Glomerular visceral epithelial cell (primary cell): ENCODE data around the gene MTHFD1.

Experiments
- DNase-seq: peaks from one replicate; pipeline ENCODE4 v3.0.0-alpha.2; 2016; ENCODE audit errors: extremely low spot score

Gene MTHFD1

GRCh38 chr14:64407329-64407728 lies 19.2 kb downstream of the MTHFD1 start:
- DNase-seq = no peak

GRCh38 chr14:64409126-64409920 lies 21.2 kb downstream of the MTHFD1 start:
- DNase-seq = no peak

DNA sequence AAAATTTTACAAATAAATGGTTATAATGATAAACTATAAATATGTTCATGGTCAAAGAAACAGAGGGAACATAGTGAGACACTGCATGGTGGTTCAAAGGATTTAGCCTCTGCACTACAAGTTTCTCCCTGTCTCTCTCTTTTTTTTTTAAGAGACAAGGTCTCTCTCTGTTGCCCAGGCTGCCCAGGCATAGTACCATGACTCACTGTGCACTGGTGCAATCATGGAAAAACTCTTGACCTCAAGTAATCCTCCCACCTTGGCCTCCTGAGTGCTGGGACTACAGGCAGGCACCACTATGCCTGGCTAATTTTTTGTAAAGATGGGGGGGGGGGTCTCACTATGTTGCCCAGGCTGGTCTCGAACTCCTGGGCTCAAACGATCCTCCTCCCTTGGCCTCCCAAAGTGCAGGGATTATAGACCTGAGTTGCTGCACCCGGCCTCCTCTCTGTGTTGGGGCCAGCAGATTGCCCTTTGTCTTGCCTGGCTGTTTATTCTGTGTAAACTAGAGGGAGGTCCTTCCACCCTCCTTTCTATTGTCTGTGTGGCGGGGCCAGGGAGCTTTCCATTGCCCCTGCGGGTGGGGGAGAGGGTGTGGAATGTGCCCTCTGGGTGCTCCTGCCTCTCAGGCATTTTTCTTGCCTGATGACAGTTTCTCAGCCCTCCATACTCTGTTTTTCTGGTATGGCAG lies 22.1 kb downstream of the MTHFD1 start:
- DNase-seq = peak; percentile 63

DNA sequence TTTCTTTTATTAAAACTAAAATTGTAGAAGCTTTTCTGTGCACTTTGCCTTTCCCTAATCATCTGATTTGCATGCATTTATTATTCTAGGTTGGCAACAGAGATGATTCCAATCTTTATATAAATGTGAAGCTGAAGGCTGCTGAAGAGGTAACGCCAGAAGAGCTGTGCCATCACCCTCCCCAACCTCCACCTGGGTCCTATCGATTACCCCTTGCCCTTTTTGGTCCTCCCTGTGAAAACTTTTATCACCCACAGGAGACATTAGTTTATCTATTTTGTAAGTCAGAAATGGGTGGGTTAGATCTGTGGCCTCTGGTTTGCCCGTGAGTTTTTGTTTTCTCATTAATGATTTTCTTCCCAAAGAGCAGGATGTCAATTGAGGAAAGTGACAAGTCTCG lies 22.8 kb downstream of the MTHFD1 start:
- DNase-seq = no peak

DNA sequence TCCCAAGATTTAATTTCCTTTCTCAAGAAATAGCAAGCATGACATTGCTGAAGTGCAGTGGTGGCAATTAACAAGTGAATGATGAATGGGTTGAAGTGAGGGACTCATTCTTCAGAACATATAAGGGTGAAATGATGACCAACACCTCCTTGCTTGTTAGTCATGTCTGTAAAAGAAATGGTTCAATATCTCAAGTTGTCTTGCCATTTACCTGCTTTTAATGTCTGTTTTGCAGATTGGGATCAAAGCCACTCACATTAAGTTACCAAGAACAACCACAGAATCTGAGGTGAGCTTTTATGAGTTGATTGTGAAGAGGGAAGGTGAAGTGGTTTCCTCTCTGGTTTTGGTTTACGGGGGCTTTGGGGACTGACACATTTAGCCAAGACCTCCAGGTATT lies 24.1 kb downstream of the MTHFD1 start:
- DNase-seq = no peak

GRCh38 chr14:64416348-64416932 lies 28.3 kb downstream of the MTHFD1 start:
- DNase-seq = no peak

- DNase-seq = no peak
These were observed 29.1 kb downstream of the MTHFD1 start for GRCh38 chr14:64417055-64417770.

- no peak for DNase-seq
These were observed 29.6 kb downstream of the MTHFD1 start for GRCh38 chr14:64417771-64418125.

DNA sequence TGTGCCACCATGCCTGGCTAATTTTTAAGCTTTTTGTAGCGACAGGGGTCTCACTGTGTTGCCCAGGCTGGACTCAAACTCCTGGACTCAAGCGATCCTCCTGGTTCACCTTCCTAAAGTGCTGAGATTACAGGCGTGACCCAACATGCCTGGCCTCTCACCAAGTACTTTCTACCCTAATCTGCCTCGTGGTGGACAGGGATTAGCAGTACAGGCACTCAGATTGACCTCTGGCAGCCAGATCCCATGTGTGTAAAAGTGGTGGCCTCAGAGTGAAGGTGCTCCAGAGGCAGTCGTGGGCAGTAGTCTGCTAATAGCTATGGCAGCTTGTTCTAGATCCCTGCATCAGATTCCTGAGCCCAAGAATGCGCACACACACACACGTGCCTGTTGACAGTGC lies 30.9 kb downstream of the MTHFD1 start:
- no peak for DNase-seq

- peak; percentile 67 for DNase-seq
These were observed 33.0 kb downstream of the MTHFD1 start for GRCh38 chr14:64421166-64421565.

GRCh38 chr14:64422005-64422404 lies 33.9 kb downstream of the MTHFD1 start:
- DNase-seq = no peak

- no peak for DNase-seq
These were observed 34.6 kb downstream of the MTHFD1 start for GRCh38 chr14:64422756-64423155.

GRCh38 chr14:64423987-64424386 lies 35.8 kb downstream of the MTHFD1 start:
- no peak for DNase-seq

- no peak for DNase-seq
These were observed 46.4 kb downstream of the MTHFD1 start for GRCh38 chr14:64434528-64434927.

DNA sequence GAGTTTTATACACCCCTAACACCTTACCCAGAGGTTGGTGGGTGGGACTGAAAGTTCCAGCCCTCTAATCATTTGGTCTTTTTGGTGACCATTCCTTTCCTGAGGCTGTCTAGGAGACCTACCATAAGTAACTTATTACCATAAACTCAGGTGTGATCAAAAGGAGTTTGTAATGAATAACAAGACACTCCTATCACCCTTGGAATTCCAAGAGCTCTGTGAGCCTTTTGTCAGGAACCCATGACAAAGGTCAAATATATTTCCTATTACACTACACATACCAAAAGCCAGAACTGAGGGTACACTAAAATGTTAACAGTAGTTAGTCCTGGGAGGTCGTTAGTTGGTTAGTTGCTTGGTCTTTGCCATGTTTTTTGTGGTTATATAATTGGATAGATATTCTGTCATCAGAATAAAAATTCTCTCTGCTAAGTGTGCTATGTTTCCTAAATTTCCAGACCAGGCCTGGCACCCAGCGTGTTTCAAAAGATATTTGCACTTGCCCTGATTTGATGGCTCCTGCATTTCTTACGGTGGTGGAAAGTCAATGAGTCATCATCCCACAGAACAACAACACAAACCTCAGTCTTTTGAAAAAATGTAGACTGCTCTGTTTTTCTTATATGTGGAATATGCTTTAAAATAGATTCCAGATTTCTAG lies 50.2 kb downstream of the MTHFD1 start:
- peak; percentile 92 for DNase-seq

GRCh38 chr14:64439141-64439540 lies 51.0 kb downstream of the MTHFD1 start:
- no peak for DNase-seq

DNA sequence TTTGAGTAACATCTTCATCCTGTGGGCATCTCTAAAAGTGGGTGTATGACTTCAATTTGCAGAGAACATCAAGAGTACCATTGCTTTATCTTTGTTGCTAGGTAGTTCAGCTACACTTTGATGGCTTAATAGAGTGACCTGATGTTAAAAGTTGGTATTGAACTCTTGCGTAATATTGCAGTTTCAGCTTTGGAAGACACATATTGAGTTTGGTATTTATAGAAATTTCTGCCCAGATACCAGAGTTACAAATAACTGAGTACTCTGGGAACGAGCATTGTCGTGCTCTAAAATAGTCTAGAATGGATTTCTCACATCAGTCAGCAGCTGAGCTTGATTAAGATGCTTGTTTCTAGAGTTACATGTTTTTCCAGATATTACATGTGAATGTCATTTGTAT lies 52.3 kb downstream of the MTHFD1 start:
- no peak for DNase-seq

GRCh38 chr14:64442300-64442988 lies 54.3 kb downstream of the MTHFD1 start:
- no peak for DNase-seq

- no peak for DNase-seq
These were observed 56.0 kb downstream of the MTHFD1 start for GRCh38 chr14:64444140-64444539.

DNA sequence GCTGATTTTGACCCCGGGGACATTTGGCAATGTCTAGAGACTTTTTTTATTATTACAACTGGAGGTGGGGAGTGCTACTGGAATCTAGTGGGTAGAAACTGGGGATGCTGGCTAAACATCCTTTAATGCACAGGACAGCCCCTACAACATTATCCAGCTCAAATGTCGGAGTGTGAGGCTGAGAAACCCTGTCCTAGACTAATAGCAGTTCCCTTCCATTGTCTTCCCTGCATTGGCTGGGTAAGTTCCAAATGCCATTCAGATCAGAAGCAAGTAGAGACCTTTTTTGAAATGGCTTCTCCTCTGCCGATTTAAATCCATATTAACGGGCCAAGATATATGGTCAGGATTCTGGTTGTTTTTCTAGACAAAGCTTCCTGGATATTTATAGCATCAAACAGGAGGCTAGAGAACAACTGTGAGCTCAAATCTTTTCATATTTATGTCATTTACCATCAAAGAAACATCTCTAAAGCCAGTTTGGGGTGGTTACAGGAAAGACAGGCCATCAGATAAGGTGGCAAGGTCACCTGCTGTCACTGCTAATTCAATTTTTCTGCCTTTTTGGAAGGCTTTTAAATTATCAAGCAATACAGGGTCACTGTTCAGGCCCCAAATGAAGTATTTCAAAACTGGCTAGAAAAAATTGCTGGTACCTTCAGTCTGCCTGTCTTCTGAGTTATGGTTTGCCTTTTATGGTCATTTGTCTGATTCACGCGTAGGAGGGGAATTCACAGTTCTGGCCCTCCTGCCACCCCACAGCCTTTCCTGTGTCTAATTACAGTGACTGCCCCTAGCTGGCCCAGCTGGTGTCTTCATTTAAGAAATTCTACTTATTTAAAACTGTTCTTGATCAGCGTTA lies 57.1 kb downstream of the MTHFD1 start:
- DNase-seq = peak; percentile 77
